Lower leg skin (tissue), 4 donors: ENCODE results near the gene HOXC10. TPM values are rescaled to one million over a fixed set of nuclear protein-coding genes. Genes with fewer than 3 reads are reported as not detected.

ENCODE experiments used
- DNase-seq, 2 donors: peaks; one replicate each; pipeline ENCODE4 v3.0.0-alpha.2; 2019; ENCODE audit warnings: low spot score in 2 of 2
- H3K4me3 ChIP-seq: fragments of 200-600 bp; sonication (generic); 2 replicates; pipeline ENCODE4 v1.5.1; 2017; ENCODE audit warnings: mild to moderate bottlenecking, low read depth; ENCODE audit not compliant: poor library complexity, severe bottlenecking
- POLR2A ChIP-seq, 2 donors: fragments of 450-650 bp; IDR thresholded peaks; one replicate each; pipeline ENCODE4 v1.6.1; 2016 to 2017; ENCODE audit warnings: antibody characterized with exemption in 2 of 2, mild to moderate bottlenecking in 1 of 2, moderate library complexity in 1 of 2
- WGBS, 2 donors: methylation state at CpG; one replicate each; pipeline ENCODE4 v1.1.5; 2018; 5-methylcytosine and 5-hydroxymethylcytosine counted together
- intact Hi-C: fragments of 100-400 bp; cut with DNase I; formaldehyde crosslinking; loops from one replicate; pipeline ENCODE4 v1.15.0; 2023; ENCODE audit warnings: low total_unique reads
- total RNA-seq, 4 donors: library from RNA; depleted of rRNA; stranded (reverse); fragments of >200 nt; gene quantifications; one replicate each; pipeline ENCODE4 v1.1.0, GENCODE V29; 2016
- TF ChIP-seq, protein P1 (sequence below), 3 donors: fragments of 450-650 bp; IDR thresholded peaks; one replicate each; pipeline ENCODE4 v1.5.1; 2016; ENCODE audit warnings: antibody characterized with exemption in 3 of 3, mild to moderate bottlenecking in 3 of 3, moderate library complexity in 2 of 3

HOXC10 gene
- total RNA-seq, 4 donors from 2014 or later = 14.2 to 35.9 (median 23.4) TPM

DNA sequence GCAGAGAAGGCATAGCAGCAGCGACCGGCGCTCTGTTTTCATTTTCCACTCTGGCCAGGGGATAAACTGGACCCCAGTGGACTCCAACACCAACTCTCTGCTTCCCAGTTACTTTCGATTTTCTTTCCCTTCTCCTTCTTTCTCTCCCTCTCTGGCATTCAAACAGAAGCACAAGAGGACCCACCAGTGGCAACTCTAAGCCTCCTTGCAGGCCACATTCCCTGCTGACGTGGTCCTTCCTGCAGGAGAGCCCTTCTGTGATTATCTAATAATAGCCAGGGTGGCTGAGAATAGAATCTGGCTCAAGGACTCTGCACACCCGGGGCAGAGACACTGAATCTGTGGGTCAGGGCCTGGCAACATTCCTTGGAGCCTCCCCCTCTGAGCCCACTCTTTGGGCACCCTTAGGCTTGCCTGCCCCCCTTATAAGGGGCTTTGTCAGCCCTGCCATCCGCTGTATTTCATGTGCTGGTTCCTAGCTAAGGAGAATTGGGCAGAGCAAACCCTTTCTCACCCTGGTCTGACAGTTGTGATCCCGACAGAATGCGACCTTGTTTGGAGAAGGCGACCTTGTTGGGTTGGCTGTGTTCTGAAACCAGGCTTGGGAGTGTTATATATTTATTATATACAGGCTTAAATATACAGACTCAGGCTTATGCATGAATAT lies 35.1 kb downstream of the HOXC10 start:
- 12 to 14% methylated on average over 10 of the region's 10 CpGs for WGBS, 2 donors
- H3K4me3 ChIP-seq = no peak overlapping the region
- TF ChIP-seq POLR2A (IDR thresholded peaks at IDR 0.05) = no peak
- TF ChIP-seq, protein P1, sequence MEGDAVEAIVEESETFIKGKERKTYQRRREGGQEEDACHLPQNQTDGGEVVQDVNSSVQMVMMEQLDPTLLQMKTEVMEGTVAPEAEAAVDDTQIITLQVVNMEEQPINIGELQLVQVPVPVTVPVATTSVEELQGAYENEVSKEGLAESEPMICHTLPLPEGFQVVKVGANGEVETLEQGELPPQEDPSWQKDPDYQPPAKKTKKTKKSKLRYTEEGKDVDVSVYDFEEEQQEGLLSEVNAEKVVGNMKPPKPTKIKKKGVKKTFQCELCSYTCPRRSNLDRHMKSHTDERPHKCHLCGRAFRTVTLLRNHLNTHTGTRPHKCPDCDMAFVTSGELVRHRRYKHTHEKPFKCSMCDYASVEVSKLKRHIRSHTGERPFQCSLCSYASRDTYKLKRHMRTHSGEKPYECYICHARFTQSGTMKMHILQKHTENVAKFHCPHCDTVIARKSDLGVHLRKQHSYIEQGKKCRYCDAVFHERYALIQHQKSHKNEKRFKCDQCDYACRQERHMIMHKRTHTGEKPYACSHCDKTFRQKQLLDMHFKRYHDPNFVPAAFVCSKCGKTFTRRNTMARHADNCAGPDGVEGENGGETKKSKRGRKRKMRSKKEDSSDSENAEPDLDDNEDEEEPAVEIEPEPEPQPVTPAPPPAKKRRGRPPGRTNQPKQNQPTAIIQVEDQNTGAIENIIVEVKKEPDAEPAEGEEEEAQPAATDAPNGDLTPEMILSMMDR (IDR thresholded peaks at IDR 0.05) = no peak
- intact Hi-C loops = no loop called here
- no peak for DNase-seq

- H3K4me3 ChIP-seq = no peak overlapping the region
- TF ChIP-seq, protein P1 (IDR thresholded peaks at IDR 0.05) = no peak
- no peak for TF ChIP-seq POLR2A (IDR thresholded peaks at IDR 0.05)
- DNase-seq = no peak
- WGBS, 2 donors = 19 to 21% methylated on average over 23 of the region's 23 CpGs
- intact Hi-C loops = no loop called here
Observed at GRCh38 chr12:54020591-54021405, 35.9 kb downstream of the HOXC10 start.

DNA sequence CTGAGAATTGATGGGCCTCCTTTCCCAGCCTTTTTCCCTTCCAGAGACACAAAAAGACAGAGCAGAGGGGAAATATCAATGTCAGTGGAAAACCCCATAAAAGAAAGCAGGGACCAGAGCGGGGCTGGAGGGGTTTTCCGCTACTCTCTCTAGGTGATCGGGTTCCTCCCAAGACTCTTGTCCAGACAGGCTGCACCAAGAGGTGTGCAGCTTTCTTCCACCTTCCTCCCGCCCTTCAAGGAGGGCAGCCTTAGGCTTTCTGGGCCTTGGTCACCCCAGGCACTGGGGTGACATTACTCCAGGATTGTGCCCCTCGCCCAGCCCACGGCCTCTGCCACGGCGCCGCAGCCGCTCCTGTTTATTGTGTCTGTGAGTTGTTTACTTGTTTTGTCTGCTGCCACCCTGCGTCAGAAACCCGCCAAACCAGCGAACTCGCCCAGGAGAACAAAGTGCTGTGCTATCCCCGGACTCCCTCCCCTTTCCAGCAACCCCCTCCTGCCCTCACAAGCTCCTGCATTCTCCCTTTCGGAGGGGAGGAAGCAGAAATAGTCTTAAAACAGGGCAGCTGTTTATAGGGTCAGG lies 36.6 kb downstream of the HOXC10 start:
- DNase-seq = no peak
- 6 to 14% methylated on average over 16 of the region's 16 CpGs for WGBS, 2 donors
- H3K4me3 ChIP-seq = no peak overlapping the region
- intact Hi-C loops = no loop called here
- TF ChIP-seq POLR2A (IDR thresholded peaks at IDR 0.05) = no peak
- TF ChIP-seq, protein P1 (IDR thresholded peaks at IDR 0.05) = no peak

DNA sequence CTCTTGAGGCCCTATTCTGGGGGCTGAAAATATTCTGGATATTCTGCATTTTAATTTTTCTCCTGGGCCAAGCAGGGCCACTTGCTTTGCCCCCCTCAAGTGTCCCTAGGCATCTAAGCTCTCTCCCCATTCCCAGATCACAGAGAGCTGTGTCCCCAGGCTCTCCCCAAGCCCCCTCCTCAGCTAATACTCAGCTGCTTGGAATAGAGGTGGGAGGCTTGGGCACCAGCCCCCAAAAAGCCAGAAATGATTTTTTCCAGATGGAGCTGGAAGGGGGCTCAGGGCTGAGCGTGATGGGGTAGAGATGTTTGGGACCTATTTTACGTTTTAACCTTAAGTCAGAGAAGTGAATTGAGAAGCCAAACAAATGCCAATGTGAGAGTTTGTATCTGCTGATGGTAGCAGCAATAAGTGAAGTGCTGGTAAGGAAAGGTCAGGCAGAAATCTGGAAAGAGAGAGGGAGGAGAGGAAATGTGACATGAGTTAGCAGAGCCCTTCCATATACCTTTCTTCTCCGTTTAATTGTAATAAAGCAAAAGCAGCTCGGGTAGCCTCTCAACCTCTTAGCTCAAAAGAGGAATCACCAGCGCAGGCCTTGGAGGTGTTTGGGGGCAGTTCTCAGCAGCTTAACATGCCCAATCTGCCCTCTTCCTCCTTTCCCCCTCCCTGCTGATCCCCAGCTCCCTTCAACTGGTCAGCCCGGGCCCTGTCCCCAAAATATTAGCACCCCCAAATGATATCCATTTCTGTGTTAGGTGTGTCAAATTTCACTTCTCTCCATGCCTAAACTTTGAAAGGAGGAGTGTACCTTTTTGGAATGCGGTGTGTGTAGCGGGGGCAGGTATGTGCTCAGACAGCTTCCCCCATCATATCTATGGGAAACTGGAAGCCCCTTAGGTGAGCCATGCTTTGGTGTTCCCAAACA lies 38.3 kb downstream of the HOXC10 start:
- no peak overlapping the region for H3K4me3 ChIP-seq
- no peak for TF ChIP-seq POLR2A (IDR thresholded peaks at IDR 0.05)
- TF ChIP-seq, protein P1 (IDR thresholded peaks at IDR 0.05) = no peak
- 15 to 18% methylated on average over 8 of the region's 8 CpGs for WGBS, 2 donors
- no peak for DNase-seq
- intact Hi-C loops = no loop called here

DNA sequence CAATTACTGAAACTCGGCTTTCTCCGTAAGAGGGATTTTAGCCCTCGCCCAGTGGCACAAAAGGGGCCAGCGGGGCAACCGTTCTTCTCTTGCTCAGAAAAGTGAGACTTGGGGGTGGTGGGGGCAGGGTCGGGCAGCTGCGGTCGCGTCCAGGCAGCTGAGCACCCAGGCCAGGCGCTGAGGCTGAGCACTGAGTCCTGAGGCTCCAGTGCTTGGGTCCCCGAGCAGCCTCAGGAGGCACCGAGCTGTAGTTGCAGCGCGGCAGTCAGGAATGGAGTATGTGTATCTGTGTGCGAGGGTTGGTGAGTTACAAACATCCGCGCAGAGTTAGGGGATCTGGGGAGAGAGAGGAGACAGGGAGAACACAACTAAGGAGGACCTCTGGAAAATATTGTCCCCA lies 39.2 kb downstream of the HOXC10 start:
- intact Hi-C loops = no loop called here
- H3K4me3 ChIP-seq = no peak overlapping the region
- DNase-seq = no peak
- TF ChIP-seq POLR2A (IDR thresholded peaks at IDR 0.05) = no peak
- TF ChIP-seq, protein P1 (IDR thresholded peaks at IDR 0.05) = no peak
- WGBS, 2 donors = 6 to 21% methylated on average over 17 of the region's 17 CpGs
